GM21619 (cell line): Measurements from ENCODE around the gene KIR2DL1.
"Not testable (repeated sequence)": the region's sequence is repeated elsewhere in the genome, so short reads cannot be mapped to it uniquely, and the experiment has no call there.

Experiments
- ATAC-seq: cut with Tn5 transposase; IDR thresholded peaks from one replicate; pipeline ENCODE4 v1.9.1; 2021; ENCODE audit not compliant: unreplicated experiment

KIR2DL1 gene

GRCh38 chr19:54771018-54771960 is 1.7 kb downstream of the KIR2DL1 start:
- not testable (repeated sequence) for ATAC-seq

GRCh38 chr19:54772666-54773065 is 3.1 kb downstream of the KIR2DL1 start:
- ATAC-seq = not testable (repeated sequence)

- not testable (repeated sequence) for ATAC-seq
These were observed 5.7 kb downstream of the KIR2DL1 start for GRCh38 chr19:54775095-54775815.

- ATAC-seq = not testable (repeated sequence)
These were observed 6.2 kb downstream of the KIR2DL1 start for GRCh38 chr19:54775830-54776229.

- ATAC-seq = not testable (repeated sequence)
These were observed 8.3 kb downstream of the KIR2DL1 start for GRCh38 chr19:54777851-54778250.

- ATAC-seq = not testable (repeated sequence)
These were observed 9.3 kb downstream of the KIR2DL1 start for GRCh38 chr19:54778896-54779295.

GRCh38 chr19:54782916-54783315 is 13.3 kb downstream of the KIR2DL1 start:
- ATAC-seq = not testable (repeated sequence)

- not testable (repeated sequence) for ATAC-seq
These were observed 16.6 kb downstream of the KIR2DL1 start for GRCh38 chr19:54786091-54786723.

GRCh38 chr19:54788154-54788553 is 18.6 kb downstream of the KIR2DL1 start:
- ATAC-seq = not testable (repeated sequence)

GRCh38 chr19:54790711-54791110 is 21.1 kb downstream of the KIR2DL1 start:
- ATAC-seq = no peak

- ATAC-seq = no peak
These were observed 21.9 kb downstream of the KIR2DL1 start for GRCh38 chr19:54791476-54791875.

GRCh38 chr19:54792814-54793213 is 23.2 kb downstream of the KIR2DL1 start:
- ATAC-seq = no peak

- no peak for ATAC-seq
These were observed 26.2 kb downstream of the KIR2DL1 start for GRCh38 chr19:54795758-54796157.

- ATAC-seq = no peak
These were observed 33.8 kb downstream of the KIR2DL1 start, which contains the start of gene KIR2DL4 for GRCh38 chr19:54803410-54803809. TSS of gene KIR2DL4 (plus strand) at chr19:54803610. CDS start at chr19:54803652, 42 bp downstream.

- no peak for ATAC-seq
These were observed 34.5 kb downstream of the KIR2DL1 start for GRCh38 chr19:54804101-54804500.

- ATAC-seq = no peak
These were observed 35.0 kb downstream of the KIR2DL1 start for GRCh38 chr19:54804571-54804970.

- ATAC-seq = no peak
These were observed 36.3 kb downstream of the KIR2DL1 start for GRCh38 chr19:54805665-54806515.

- no peak for ATAC-seq
These were observed 36.9 kb downstream of the KIR2DL1 start for GRCh38 chr19:54806516-54806838.

GRCh38 chr19:54814571-54814970 is 45.0 kb downstream of the KIR2DL1 start:
- not testable (repeated sequence) for ATAC-seq

- not testable (repeated sequence) for ATAC-seq
These were observed 46.7 kb downstream of the KIR2DL1 start, which contains the start of gene KIR3DL1 for GRCh38 chr19:54816251-54816650. TSS of gene KIR3DL1 (plus strand) at chr19:54816468.
